ENCODE measurements around the gene POLR3G.

Gene POLR3G

DNA sequence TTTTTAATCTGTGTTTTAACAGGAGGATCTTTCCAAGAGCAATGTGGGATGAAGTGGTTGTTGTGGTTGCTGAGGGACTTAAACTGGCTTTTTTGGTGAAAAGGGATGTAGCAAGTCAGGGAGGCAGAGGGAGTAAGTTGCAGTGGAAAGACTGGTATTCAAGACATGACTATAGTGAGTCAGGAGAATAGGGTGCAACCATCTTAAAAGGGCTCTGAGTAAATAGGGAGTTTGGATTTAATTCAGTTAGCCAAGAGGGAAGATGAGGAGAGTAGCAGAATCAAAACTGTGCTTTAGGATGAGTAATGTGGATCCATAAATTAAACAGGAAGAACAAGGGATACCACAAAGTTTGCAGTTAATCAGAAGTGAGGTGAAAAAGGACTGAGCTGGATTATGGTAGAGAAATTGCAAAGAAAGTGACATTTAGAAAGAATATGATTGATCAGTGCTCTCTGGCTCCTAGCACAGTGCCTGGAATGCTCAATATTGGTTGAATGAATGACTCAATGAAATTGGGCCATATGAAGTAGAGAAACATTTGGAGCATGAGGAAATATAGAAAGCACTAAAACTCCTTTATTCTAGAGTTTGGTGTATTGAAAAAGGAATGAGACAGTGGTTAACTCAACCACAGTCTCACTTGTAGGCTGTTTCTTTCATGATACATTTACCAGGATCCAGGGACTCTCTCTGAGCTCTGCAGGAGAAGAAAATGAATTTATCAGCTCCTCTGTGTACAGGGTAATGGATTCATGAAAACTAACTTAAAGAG lies 5.1 kb downstream of the POLR3G start:
- Mint-ChIP-seq H3K9me3 (ENCODE audit: low read depth) (no peaks in the 10 kb centered on the region), H3K36me3 (peaks cover 4% of the 10 kb centered on the region), H3K4me3 (no peak overlapping the region), H3K4me1 (ENCODE audit: low read depth) (peaks cover 12% of the 10 kb centered on the region), H3K27ac (no peak overlapping the region), H3K27me3 (no peaks in the 10 kb centered on the region)

DNA sequence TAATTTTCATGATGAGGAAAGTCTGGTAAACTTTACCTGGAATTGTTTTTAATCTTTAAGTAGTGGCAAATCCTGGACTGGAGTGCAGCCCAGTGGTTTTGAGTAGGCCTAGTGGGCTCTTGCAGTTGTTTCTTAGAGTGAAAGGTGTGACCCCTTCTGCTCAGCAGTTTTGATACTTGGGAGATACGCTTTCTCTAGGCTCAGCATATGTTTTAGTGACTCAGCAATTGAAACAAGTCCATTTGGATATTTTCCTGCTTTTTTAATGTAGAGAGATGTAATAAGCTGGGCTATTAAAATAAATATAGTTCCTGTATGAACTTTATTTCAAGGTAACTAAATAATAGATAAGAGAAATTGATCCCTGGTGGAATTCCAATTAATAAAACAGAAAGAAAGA lies 6.0 kb downstream of the POLR3G start:
- Mint-ChIP-seq H3K27ac (no peak overlapping the region), H3K4me1 (ENCODE audit: low read depth) (peaks cover 4% of the 10 kb centered on the region), H3K36me3 (peaks cover 4% of the 10 kb centered on the region), H3K27me3 (no peaks in the 10 kb centered on the region), H3K4me3 (no peak overlapping the region), H3K9me3 (ENCODE audit: low read depth) (no peaks in the 10 kb centered on the region)

DNA sequence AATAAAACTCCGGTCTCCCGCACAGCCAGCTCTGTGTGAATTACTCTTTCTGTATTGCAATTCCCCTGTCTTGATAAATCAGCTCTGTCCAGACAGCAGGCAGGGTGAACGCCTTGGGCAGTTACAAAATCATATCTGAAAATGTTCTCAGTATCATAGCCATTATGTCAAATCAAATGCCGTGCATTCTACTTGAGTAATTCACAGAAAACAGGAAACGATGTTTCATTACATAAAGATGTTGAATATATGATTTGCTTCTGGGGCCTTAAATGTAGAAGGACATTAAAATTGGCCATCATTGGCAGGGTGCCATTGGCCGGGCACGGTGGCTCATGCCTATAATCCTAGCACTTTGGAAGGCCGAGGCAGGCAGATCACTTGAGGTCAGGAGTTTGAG lies 8.5 kb downstream of the POLR3G start:
- Mint-ChIP-seq H3K9me3 (ENCODE audit: low read depth) (no peaks in the 10 kb centered on the region), H3K4me1 (ENCODE audit: low read depth) (no peaks in the 10 kb centered on the region), H3K27me3 (no peaks in the 10 kb centered on the region), H3K36me3 (peaks cover 12% of the 10 kb centered on the region), H3K27ac (no peak overlapping the region), H3K4me3 (no peak overlapping the region)

DNA sequence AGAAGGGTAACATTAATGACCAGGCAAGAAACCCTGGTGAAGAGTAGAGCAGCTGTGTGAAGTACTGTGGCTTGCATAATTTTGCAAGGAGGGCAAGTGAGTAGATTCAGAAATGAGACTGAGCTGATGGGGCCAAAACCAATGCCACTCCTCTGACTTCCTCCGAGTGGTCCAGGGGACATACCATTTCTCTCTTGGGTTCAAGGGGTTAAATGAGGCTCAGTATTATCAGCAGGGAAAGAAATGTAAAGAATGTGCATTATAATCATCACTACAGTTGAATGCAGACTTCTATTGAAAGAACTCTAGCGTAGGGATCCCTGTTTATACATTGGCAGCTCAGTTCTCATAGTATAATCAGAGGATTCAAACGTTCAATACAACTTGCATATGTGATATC lies 9.9 kb downstream of the POLR3G start:
- H3K27me3 Mint-ChIP-seq, result no peaks in the 10 kb centered on the region

DNA sequence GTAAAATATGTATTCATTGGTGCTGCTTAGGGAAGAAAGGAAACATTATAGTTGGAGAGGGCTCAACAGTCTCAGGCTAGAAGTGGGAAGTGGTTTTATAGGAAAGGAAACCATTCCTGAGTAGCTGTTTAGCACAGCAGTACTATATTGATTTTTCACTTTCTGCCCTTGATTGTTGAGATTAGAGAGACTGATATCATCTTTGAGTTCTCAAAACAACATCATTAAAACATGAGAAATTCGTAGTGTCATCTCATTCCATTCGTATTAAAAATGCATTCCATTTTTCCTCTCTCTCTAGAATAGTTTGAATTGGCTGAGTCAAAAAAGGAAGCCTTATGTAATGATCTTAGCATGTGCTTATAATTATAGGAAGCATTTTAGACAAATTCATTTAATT lies 14.1 kb downstream of the POLR3G start:
- H3K4me1 Mint-ChIP-seq (ENCODE audit: low read depth), result no peaks in the 10 kb centered on the region
- no peak overlapping the region for H3K27ac Mint-ChIP-seq
- H3K9me3 Mint-ChIP-seq (ENCODE audit: low read depth), result no peaks in the 10 kb centered on the region
- peaks cover 8% of the 10 kb centered on the region for H3K36me3 Mint-ChIP-seq
- no peaks in the 10 kb centered on the region for H3K27me3 Mint-ChIP-seq
- no peak overlapping the region for H3K4me3 Mint-ChIP-seq

More for the DNA sequence above, 9.9 kb downstream of the POLR3G start:
- Mint-ChIP-seq H3K9me3 (ENCODE audit: low read depth) (no peaks in the 10 kb centered on the region), H3K4me1 (ENCODE audit: low read depth) (no peaks in the 10 kb centered on the region), H3K36me3 (peaks cover 12% of the 10 kb centered on the region), H3K27ac (no peak overlapping the region), H3K4me3 (no peak overlapping the region)

DNA sequence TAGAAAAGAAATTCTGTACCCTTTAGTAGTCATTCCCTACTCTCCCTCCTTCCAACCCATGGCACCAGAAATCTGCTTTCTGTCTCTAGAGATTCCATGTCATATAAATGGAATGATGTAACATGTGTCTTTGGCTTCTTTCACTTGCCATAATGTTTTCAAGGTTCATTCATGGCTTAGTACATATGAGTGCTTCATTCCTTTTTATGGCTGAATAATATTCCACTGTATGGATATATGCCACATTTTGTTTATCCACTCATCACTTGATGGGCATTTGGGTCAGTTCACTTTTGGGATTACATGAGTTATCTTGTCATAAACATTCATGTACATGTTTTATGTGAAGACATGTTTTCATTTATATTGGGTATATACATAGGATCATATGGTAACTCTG lies 19.4 kb downstream of the POLR3G start:
- no peak overlapping the region for H3K27ac Mint-ChIP-seq
- no peak overlapping the region for H3K4me3 Mint-ChIP-seq
- H3K36me3 Mint-ChIP-seq, result peaks cover 12% of the 10 kb centered on the region
- H3K4me1 Mint-ChIP-seq (ENCODE audit: low read depth), result no peaks in the 10 kb centered on the region
- H3K27me3 Mint-ChIP-seq, result no peaks in the 10 kb centered on the region
- H3K9me3 Mint-ChIP-seq (ENCODE audit: low read depth), result peaks cover 5% of the 10 kb centered on the region

DNA sequence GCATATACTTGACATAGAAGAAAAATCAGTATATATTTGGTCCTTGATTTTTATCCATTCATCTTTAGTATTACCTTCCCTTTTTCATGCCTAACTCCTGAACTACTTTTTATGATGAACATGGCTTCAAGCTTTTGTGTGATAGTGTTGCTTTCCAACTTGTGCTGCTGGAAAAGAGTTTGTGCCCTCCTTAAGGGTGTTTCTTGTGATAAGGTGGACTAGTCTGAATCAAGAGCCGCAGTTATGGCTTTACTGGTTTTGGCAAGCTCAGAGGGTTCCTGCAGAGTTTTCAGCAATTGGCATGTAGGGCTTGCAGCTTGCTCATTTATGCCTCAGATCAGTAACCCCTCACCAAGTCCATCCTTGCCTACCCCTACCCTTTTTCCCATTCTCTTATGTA lies 20.5 kb downstream of the POLR3G start:
- peaks cover 13% of the 10 kb centered on the region for H3K36me3 Mint-ChIP-seq
- peaks cover 5% of the 10 kb centered on the region for H3K9me3 Mint-ChIP-seq (ENCODE audit: low read depth)
- H3K4me1 Mint-ChIP-seq (ENCODE audit: low read depth), result no peaks in the 10 kb centered on the region
- H3K27ac Mint-ChIP-seq, result no peak overlapping the region
- no peaks in the 10 kb centered on the region for H3K27me3 Mint-ChIP-seq
- no peak overlapping the region for H3K4me3 Mint-ChIP-seq

DNA sequence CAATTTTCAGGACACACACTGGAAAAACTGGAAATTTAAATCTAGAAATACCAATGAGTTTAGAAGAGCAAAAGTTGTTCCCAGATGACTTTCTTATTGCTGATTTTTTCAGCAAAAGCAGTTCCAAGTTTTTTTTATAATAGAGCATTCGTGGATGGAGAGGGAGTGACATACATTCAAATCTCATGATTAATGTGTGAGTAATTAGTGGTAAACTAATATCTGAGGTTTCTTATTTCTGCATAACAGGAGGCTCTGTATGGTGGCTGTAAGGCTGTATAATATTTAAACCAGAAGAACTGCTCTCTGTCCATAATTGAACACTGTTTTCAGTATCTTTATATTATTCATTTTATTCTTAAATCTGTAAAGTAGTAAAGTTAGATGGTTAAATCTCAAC lies 28.9 kb downstream of the POLR3G start:
- Mint-ChIP-seq H3K36me3 (peaks cover 9% of the 10 kb centered on the region), H3K4me1 (ENCODE audit: low read depth) (peaks cover 4% of the 10 kb centered on the region), H3K27ac (no peak overlapping the region), H3K4me3 (no peak overlapping the region), H3K27me3 (no peaks in the 10 kb centered on the region), H3K9me3 (ENCODE audit: low read depth) (no peaks in the 10 kb centered on the region)

DNA sequence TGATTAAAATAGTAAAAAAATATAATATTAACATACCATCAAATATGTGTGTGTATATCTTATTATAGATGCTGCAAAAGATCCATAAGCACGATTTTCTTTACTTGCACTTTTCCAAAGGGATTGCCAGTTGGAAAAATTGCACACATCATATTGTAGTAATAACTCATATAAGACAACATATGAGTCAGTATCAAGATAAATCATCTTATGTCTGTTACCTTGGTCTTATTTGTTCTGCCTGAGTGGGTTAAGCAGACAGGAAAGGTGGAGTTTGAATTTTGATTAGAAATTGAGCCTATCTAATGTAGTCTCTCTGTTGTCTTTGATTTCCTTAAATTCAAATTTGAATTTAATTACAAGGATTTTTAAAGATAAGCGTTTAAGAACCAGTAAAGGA lies 30.1 kb downstream of the POLR3G start:
- Mint-ChIP-seq H3K27me3 (no peaks in the 10 kb centered on the region), H3K4me1 (ENCODE audit: low read depth) (peaks cover 4% of the 10 kb centered on the region), H3K36me3 (peaks cover 11% of the 10 kb centered on the region), H3K4me3 (no peak overlapping the region), H3K27ac (no peak overlapping the region), H3K9me3 (ENCODE audit: low read depth) (no peaks in the 10 kb centered on the region)

DNA sequence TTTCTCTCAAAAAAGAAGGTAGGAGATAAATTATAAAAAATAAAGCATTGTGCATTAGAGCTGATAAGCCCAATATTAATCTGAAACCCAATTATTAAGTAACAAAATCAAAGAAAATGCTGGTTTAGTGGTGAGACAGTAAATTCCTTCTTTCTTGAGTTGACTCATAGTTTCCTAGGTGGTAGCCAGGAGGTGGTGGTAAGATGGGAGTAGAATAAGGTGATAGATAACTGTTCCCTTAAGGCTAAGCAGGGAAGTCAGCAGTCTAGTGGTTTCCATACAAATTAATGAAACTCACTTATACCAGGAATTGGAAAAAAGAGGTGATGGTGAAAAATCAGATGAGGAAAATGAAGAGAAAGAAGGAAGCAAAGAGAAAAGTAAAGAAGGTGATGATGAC lies 31.6 kb downstream of the POLR3G start:
- H3K27me3 Mint-ChIP-seq, result no peaks in the 10 kb centered on the region
- peaks cover 12% of the 10 kb centered on the region for H3K36me3 Mint-ChIP-seq
- H3K4me1 Mint-ChIP-seq (ENCODE audit: low read depth), result peaks cover 4% of the 10 kb centered on the region
- no peak overlapping the region for H3K27ac Mint-ChIP-seq
- H3K4me3 Mint-ChIP-seq, result no peak overlapping the region
- H3K9me3 Mint-ChIP-seq (ENCODE audit: low read depth), result no peaks in the 10 kb centered on the region

DNA sequence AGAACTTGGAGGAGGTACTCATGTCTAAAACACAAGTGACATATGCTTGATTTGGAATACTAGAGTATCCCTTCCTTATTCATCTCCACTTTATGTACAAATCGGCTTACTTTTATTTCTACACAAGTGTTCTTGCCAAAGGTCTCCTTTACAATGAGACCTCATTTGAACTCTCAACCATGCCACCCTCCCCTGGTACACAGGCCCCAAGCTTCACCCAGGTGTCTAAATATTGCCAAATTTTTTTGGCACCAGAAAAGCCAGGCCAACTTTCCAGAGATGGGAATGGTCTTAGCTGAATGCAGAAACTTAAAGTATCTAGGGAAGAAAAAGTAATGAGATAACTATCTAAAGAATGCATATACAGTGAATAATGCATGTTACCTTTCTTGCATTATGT lies 35.8 kb downstream of the POLR3G start:
- no peaks in the 10 kb centered on the region for H3K9me3 Mint-ChIP-seq (ENCODE audit: low read depth)
- H3K4me1 Mint-ChIP-seq (ENCODE audit: low read depth), result peaks cover 4% of the 10 kb centered on the region
- H3K27me3 Mint-ChIP-seq, result no peaks in the 10 kb centered on the region
- no peak overlapping the region for H3K4me3 Mint-ChIP-seq
- H3K36me3 Mint-ChIP-seq, result peaks cover 14% of the 10 kb centered on the region
- H3K27ac Mint-ChIP-seq, result no peak overlapping the region

DNA sequence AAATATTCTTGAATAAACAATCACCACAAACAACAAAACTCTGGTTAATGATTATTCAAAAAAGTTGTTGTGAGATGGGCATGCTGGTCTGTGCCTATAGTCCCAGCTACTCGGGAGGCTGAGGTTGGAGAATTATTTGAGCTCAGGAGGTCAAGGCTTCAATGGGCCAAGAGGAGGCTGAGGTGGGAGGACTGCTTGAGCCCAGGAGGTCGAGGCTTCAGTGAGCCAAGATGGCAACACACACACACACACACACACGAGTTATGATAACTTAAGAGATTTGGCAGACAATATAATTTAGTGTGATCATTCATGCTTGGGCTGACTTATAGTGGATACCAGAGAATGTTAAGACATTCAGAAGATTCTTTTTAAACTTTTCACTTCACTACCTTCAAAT lies 39.9 kb downstream of the POLR3G start:
- Mint-ChIP-seq H3K27me3 (no peaks in the 10 kb centered on the region), H3K4me3 (no peak overlapping the region), H3K27ac (no peak overlapping the region), H3K9me3 (ENCODE audit: low read depth) (no peaks in the 10 kb centered on the region), H3K36me3 (peaks cover 12% of the 10 kb centered on the region), H3K4me1 (ENCODE audit: low read depth) (peaks cover 9% of the 10 kb centered on the region)

DNA sequence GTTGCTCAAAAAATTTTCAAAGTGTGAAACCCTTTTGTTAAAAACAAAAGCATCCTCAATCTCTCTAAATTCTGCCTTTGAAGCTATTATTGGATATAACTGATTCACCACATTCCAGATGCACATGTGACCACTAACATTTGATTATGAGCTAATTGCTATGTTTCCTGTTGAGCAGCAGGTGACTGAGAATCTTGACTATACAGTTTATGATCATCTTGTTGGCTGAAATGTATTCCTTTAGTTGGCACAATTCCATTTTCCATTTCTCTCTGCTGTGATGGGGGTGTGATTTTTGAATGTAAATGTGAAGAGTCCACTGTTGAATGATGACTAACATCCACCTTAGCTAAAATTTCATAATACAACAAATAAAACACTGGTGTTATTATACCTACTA lies 44.0 kb downstream of the POLR3G start:
- Mint-ChIP-seq H3K36me3 (peaks cover 19% of the 10 kb centered on the region), H3K4me3 (no peak overlapping the region), H3K27me3 (no peaks in the 10 kb centered on the region), H3K4me1 (ENCODE audit: low read depth) (peaks cover 9% of the 10 kb centered on the region), H3K9me3 (ENCODE audit: low read depth) (no peaks in the 10 kb centered on the region), H3K27ac (no peak overlapping the region)

DNA sequence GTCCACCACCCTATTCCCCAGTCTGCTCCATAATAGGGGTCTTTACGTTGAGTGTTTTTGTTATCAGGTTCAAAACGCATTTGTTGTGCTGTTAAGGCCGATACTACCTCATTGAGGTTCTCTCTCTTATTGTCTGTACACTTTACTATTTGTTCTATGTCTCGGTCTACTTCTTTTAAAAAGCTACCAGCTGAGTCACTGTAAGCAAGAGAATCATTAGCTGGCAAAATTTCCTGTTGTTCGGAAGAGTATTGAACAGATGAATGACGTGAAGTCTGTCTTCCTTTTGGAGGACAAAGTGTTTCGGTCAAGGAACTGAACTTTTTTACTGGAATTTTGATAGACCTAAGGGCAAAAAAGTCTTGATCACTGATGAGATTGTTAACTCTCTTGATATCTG lies 44.4 kb downstream of the POLR3G start:
- no peak overlapping the region for H3K4me3 Mint-ChIP-seq
- peaks cover 9% of the 10 kb centered on the region for H3K4me1 Mint-ChIP-seq (ENCODE audit: low read depth)
- peaks cover 19% of the 10 kb centered on the region for H3K36me3 Mint-ChIP-seq
- H3K9me3 Mint-ChIP-seq (ENCODE audit: low read depth), result no peaks in the 10 kb centered on the region
- H3K27me3 Mint-ChIP-seq, result no peaks in the 10 kb centered on the region
- no peak overlapping the region for H3K27ac Mint-ChIP-seq

DNA sequence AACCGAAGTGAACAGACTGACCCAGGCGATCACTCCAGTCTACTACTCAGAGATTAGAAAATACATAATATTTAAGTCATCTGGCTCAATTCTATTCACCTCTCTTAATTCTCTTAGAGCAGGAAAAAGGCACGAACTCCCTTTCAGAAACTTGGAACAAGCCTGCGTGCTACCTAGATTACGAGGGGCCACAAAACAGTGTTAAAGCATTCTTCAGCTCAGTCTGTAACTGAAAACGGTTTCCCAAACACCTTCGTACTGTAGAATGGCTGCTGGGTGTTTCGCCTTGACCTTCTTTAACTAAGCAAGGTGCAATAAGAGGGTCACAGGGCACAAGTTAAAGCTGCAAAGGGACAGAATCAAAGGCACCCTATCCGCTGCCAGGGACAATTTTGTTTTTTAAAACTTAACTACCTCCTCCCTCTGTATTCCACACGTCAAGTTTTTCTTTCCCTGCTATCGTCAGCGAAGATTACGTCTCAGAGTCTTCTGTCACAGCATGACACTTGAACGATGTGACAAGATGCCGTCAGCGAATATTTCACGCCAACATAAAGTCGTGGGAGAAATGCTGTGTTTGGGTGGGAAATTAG lies 54.0 kb downstream of the POLR3G start:
- H3K27me3 Mint-ChIP-seq, result peaks cover 5% of the 10 kb centered on the region
- peak overlapping the region; percentile 82 for H3K27ac Mint-ChIP-seq
- peaks cover 35% of the 10 kb centered on the region for H3K4me1 Mint-ChIP-seq (ENCODE audit: low read depth)
- peak overlapping the region; percentile 98 for H3K4me3 Mint-ChIP-seq
- H3K36me3 Mint-ChIP-seq, result peaks cover 2% of the 10 kb centered on the region
- no peaks in the 10 kb centered on the region for H3K9me3 Mint-ChIP-seq (ENCODE audit: low read depth)
